HG03095 (cell line): ENCODE results near the gene MRPL21.

Experiments
- ATAC-seq: cut with Tn5 transposase; IDR thresholded peaks from one replicate; pipeline ENCODE4 v1.9.1; 2021; ENCODE audit warnings: moderate library complexity; ENCODE audit not compliant: unreplicated experiment

The MRPL21 gene

DNA sequence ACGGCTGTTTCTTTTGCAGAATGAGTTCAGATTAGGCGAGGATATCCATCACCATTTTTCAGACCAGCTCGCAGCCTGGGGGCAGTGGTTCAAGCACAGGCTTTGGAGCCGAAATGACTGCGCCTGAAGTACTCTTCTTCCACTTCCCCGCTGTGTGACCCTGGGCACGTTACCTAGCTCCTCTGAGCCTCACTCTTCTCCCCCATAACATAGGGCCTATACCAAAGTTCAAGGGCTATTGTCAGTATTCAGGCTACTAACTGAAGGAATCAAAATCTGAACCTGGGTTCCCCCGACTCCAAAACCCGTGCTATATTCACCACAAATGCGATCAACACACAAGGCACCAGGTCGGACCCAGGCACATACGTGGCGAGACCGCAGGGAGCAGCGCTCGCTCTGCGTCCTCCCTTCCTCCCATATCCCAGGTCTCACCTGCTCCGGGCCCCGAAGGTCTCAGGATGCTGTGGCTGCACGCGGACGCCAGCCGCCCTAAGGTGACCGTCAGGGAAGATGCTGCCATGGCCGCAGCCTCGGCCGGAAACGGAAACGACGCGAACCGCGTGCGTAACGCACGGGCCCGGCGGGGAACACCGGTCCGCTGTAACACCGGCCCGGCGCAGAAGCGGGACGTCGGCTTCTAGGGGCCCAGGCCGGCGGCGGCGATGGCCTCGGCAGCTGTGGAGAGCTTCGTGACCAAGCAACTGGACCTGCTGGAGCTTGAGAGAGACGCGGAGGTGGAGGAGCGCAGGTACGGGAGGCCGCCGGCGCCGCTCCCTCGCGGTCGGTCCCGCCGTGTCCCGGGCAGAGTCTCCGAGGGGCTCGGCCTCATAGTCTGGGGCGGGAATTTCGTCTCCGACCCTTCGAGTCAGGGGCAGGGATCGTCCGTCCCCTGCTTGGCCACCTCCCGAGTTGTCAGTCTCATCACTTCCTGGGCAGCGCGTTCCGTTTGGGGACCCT is at the start of gene MRPL21, which contains the start of gene IGHMBP2:
TSS of gene MRPL21 (minus strand) at position 545 of the 960 bp plus-strand sequence. CDS start at position 523, 22 bp downstream.
TSS of gene IGHMBP2 (plus strand) at position 604 of the 960 bp plus-strand sequence. CDS start at position 666, 62 bp downstream.
- ATAC-seq: peak; percentile 73

DNA sequence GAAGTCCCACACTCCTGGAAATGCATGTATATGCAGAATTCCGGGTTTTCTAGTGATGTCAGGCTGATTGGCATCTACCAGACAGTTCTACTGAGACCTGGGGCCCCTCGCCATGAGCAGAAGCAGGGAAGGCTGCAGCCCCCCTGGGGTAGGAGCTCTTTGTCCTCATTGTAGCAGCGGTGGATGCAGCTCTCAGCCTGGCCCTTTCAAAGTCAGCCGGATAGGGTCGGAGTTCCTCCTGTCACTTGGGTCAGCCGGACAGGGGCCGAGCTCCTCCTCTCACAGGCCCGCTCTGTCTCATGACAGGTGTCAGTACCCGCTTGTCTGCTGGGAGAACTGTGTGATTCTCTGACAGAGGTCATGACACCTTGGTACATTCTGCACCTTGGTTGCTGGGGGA is 47.1 kb upstream of the MRPL21 start:
- no peak for ATAC-seq

DNA sequence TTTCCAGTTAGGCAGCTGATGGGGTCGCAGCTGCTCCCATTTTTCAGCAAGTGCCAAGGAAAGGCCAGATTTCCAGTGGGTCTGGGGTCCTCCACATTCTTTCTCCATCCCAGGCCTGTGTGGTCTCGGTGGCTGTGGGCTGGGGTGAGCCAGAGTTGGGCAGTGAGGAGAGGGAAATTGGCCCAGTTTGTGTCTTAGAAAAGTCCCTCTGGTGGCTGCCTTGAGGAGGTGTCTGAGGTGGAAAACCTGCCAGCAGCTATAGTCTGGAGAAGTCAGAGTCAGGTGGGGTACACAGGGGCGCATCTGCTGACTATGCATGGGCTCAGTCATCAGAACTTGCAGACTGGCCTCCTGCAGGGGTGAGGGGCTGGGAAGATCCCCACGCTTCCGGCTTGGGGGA is 46.6 kb upstream of the MRPL21 start:
- ATAC-seq: no peak

DNA sequence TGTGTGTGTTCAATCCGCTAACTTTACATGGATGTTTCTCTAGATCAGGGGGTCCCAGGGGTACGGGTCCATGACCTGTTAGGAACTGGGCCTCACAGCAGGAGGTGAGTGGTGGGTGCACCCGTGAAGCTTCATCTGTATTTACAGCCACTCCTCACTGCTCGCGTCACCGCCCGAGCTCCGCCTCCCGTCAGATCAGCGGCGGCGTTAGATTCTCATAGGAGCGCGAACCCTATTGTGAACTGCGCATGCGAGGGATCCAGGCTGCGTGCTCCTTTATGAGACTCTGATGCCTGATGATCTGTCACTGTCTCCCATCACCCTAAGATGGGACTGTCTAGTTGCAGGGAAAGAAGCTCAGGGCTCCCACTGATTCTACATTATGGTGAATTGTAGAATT is 45.3 kb upstream of the MRPL21 start:
- ATAC-seq: no peak

DNA sequence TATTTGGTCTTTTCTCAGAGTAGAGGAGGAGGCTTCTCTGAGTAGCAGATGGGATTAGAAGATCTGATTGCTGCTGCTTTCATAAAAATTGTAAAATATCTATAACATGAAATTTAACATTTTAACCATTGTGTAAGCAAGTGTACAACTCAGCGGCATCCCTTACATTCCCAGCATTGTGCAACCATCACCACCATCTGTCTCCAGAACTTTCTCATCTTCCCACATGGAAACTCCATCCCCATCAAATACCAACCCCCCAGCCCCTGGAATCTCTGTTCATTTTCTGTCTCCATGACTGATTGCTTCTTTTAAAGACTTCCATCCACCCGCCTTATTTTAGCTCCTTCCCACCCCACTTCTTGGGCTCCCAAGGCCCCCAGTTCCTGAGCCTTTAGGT is 44.9 kb upstream of the MRPL21 start:
- ATAC-seq: no peak

DNA sequence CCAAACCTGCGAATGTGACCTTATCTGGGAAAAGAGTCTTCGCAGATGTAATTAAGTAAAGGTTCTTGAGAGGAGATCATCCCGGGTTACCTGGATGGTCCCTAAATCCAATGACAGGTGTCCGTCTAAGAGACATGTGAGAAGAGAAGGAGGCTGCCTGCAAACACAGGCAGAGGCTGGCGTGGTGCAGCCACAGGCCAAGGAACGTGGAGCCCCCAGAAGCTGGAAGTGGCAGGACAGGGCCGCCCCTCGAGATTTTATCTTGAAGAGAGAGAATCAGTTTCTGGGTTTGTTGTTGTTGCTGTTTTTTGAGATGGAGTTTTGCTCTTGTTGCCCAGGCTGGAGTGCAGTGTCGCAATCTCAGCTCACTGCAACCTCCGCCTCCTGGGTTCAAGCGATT is 43.5 kb upstream of the MRPL21 start:
- ATAC-seq: no peak

DNA sequence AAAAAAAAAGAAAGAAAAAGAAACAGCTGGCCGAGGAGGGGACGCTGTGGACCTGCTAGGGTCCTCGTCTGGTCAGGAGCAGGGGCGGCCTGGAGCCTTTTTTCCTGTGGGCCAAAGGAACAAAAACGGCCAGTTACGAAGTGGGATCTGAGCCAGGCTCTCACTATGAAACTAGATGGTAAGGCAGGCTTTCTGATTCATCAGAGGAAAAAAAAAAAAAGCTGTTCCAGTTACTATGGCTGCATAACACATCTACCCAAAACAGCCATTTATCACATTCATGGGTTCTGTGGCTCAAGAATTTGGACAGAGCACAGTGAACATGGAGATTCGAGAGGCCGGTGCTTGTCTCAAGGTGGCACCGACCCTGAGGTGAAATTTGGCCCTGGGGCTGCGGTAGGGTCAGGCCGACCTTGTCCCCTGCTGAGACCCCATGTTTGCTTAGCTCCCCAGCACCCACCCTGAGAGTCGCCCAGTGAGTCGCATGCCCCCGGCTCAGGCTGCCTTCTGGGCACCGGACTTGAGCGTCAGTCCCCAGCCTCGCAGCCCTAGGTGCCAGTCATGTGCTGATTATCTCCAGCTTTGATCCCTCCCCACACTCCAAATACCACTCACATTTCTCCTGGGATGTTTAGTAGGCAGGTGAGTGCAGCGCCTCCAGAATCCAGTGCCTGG is 42.9 kb upstream of the MRPL21 start:
- no peak for ATAC-seq

DNA sequence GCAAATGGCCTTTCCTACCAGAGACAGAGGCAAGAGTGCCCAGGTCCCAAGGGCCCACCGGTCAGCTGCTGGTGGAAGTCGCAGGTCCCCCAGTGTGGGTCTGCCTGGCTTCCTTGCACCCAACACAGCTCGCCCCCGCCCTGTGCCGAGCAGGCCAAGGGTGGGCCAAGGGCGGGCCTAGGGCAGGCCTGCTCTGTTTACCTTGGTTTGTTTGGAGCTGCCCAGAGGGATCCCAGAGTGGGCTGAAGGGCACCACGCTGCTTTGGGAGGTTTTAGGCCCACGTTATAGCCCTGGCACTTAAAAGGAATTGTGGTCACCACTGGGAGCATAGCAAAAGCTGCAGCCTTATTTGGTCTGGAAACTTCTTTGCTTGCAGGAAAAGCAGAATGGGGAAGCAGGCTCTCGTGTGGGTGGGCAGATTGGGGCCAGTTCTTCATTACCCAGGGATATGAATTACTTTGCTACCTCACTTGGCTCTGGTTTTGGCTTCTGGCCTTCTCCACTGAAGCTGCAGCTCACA is 39.2 kb upstream of the MRPL21 start:
- no peak for ATAC-seq

DNA sequence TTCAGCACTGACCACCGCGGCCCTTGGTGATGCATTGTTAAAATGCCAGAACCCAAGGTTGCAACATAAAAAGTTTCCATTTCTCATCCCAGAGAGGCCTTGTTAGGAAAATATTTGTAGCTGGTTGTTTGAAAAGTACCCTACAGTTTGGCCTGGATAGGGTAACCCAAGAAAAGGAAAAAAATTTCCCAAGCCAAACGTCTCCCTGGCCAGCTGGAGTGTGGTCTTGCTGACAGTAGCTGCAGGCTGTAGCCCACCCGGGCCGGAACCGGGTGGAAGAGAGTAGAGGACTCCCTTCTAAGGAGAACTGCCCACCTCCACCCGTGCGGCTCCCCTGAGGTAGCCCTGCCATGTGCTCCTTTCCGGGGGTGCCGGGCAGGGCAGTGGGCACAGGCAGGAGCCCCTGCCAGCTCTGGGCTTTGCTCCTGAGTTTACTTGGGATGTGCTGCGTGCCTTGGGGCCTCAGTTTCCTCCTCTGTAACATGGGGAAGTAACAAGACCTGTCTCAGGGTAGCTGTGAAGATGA is 38.5 kb upstream of the MRPL21 start:
- no peak for ATAC-seq

DNA sequence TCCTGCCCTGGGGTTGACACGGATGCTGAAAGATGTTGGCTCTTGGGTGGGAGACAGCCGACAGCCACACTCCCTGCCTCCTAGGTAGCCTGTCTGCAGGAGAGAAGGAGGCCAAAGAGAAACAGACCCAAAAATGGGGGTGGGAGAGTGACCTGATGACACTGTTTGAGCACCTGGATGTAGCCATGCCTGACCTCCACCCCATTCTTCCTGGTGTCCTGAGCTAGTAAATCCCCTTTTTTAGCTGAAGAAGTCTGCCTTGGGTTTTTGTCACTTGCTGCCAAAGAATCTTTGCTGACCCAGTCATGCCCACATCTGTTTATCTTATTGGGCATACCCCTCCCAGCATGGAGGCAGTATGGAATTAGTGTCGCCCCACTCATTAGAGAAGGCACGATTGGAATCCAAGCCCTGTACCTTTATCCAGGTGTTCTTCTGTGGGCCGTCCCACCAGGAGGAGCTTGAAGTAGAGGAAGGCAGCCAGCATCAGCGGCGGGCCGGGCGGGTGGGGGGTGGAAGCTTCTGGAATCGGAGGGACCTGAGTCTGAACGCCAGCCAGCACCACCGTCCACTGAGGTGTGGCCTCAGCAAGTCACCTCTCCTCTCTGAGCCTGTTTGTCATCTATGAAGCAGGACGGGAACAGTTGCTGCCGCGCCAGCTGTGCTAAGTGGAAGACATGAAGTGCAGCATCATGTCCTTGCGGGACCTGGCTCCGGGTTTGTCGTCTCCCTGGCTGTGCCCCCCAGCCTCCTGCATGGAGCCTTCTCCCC is 37.9 kb upstream of the MRPL21 start:
- ATAC-seq: no peak

DNA sequence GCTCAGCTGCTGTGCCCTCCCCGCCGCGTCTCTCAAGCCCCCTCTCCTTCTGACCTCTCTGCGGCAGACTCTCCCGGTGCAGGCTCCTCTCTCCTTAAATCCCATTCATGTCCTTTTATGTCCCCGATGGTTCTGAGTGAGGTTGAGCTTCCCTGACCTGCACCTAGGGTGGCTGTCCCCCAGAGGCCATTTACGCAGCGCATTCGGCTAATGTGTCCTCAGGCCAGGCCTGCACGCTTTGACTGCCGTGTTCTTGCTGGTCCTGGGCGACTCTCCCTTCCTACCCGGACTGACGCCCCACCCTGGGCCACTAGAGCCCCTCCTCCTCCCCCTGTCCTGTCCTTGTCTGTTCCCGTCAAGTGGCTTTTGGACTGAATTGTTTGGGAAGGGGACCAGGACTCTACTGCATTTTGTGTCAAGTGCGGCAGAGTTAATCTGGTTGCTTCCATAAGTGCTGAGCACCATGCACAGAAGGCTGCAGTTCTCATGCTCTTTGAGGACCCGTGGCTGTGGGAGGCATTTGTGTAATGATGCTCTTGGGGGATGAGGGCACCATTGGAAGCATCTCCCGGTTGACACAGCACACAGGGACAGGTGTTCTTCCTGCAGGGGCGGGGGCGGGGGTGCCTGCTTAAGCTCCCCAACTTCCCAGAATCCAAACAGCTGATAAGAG is 37.2 kb upstream of the MRPL21 start:
- no peak for ATAC-seq

DNA sequence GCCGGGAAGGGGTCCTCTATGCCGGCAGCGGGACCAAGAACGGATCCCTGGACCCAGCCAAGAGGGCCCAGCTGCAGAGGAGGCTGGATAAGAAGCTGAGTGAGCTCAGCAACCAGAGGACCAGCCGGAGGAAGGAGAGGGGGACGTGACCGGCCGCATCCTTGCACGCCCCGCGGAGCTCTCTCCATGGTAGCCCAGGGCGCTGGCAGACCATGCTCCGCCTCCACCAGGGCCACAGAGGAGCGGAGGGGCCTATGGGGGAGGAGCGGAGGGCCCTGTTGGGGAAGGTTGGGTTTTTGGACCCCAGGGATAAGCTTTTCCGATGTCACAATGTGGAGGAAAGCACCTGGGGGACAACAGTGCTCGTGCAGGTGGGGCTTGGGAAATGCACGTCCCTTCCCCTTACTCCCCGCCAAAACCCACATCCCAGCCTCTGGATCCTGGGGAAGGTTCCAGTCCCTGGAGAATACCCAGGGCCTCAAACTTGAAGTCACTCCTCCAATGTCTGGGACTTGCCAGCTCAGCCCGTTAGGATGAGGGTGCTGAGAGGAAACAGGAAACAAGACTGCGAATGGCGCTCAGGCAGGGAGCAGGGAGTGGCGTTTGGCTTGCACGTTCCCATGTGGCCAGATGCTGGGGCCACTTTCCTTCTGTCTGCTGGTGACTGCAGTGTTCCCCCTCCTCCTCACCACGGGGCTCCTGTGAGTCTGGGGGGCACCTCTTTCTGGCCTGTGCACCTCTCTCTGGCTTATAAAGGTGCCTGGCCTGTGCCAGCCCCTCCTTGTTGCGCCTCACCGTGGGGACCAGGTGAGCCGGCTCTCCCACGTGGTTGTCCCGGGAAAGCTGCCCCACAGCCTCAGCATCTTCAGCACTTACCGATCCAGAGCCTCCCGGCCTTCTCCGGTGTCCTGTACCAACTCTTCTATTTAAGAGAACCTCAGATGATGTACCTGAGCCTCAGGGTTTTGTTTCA is 36.2 kb upstream of the MRPL21 start:
- no peak for ATAC-seq

DNA sequence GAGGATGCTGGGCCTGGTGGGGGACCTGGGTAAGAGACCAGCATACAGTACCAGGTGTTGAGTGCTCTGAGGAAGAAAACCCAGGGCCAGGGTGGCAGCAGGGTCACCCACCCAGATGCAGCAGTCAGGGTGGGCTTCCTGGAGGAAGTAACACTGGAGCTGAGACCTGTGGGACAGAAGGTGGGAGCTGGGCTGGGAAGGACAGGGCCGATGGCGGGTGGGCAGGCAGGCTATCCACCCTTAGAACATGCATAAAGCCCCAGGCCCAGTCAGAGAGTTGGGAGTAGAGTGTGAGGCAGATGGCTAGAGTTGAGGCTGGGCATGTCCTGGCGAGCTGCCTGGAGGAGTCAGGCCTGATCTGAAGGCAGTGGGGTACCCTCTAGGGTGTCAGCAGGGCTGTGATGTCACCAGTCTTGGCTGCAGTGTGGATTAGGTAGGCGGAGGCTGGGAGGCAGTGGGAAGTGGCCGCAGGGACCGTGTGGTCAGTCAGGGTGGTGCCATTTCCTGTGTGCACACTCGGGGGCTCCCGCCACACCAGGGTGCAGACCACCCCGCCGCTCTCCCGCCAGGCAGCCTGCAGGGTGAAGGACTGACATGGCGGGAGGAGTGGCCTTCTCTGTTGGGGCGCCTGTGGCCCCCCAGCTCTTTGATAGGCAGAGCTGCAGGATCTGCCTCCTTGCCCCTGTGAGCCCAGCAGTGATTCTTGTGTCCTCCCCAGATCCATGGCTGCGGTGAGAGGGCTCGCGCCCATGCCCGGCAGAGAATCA is 35.4 kb upstream of the MRPL21 start:
- ATAC-seq: no peak

DNA sequence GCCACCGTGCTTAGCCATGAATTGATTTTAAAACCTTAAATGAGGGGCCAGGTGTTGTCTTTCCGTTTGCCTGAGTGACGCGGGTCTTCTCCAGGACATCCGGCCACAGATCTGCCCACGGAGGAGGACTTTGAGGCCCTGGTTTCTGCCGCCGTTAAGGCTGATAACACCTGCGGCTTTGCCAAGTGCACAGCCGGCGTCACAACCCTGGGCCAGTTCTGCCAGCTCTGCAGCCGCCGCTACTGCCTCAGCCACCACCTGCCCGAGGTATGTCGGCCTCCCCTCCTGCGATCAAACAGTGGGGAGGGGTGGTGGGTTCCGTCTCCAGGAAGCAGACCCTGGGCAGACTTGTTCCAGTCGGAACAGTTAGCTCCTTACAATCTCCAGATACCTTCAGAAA is 34.5 kb upstream of the MRPL21 start:
- ATAC-seq: no peak

DNA sequence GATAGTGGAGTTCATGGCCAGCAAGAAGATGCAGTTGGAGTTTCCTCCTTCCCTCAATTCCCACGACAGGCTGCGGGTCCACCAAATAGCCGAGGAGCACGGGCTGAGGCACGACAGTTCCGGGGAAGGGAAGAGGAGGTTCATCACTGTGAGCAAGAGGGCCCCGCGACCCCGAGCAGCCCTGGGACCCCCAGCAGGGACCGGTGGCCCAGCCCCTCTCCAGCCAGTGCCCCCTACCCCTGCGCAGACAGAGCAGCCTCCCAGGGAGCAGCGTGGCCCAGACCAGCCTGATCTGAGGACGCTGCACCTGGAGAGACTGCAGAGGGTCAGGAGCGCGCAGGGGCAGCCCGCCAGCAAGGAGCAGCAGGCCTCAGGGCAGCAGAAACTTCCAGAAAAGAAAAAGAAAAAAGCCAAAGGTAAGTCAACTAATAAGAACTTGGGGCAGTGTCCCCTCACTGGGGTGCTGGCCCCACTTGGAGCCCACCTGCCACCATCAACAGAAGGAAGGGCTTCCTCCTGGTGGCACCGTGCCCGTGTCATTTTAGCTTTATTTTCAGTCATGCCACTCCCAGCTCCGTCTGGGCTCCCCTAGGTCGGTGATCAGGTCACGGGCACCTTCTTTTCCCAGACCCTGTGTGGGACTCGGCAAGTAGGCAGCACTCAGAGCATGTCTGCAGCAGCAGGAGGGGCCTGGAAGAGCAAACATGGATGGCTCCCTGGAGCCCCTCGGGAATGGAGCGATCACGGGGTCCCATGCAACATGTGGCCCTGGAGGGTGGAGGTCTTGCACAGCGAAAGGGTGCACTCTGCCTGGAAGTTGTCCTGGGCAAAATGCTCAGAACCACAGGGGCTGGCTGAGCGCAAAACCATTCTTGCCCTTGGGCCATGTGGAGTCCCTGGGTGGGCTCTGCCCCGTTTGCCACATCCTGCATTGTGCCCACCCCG is 33.3 kb upstream of the MRPL21 start:
- no peak for ATAC-seq

DNA sequence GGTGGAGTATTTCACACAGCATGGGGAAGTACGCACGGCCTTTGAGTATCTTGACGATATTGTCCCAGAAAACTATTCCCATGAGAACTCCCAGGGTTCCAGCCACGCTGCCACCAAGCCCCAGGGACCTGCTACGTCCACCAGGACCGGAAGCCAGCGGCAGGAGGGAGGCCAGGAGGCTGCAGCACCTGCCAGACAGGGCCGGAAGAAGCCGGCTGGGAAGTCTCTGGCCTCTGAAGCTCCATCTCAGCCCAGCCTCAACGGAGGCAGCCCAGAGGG is 32.7 kb upstream of the MRPL21 start:
- no peak for ATAC-seq

DNA sequence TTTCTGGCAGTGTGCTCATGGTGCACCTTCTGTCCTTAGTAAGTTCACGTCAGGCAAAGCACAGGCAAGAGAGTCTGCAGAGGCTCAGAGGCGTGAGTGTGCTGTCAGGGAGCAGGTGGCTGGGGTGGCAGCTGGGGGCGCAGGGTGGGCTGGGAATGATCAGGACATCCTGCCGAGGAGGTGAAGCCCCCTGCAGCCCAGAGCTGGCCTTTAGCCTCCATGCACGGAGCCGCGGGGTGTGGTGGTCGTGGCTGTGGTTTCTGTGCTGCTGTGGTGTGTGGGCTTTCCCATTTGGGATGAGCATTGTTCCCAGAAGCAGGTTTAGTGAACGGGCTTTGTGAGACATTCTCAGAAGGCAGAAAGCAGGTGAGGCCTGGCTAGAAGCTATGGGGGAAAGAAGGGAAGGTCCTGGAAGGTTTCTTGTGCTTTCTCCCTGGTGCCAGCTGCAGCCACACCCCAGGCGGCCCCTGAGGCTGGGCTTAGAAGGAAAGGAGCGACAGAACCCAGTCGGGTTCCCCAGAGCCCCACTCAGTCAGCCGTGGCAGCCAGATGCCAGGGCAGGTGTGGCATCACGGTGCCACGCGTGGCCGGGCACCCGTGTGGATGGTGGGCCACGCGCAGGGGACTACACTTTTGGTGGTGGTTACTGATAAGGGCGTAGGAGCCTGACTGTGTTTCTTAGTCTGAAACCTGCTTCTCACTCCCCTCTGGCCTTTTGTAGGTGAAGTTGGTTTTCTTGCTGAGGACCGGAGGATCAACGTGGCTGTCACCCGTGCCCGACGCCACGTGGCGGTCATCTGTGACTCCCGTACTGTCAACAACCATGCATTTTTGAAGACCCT is 32.1 kb upstream of the MRPL21 start:
- no peak for ATAC-seq
